Stimulated activated naive CD8-positive, alpha-beta T cell treated with anti-CD3 and anti-CD28 coated beads, Interleukin-15, Interleukin-2, amounts not matched to agents 100 ng/mL and 50 ng/mL, for 24 hours (primary cell): Measurements from ENCODE around the gene GGN.

Experiments
- H3K27ac Mint-ChIP-seq: one replicate; pipeline ENCODE4 v1.8.0; 2021; ENCODE audit warnings: mild to moderate bottlenecking, mixed read lengths
- H3K27me3 Mint-ChIP-seq: one replicate; pipeline ENCODE4 v1.8.0; 2021; ENCODE audit warnings: mixed read lengths
- H3K36me3 Mint-ChIP-seq: one replicate; pipeline ENCODE4 v1.8.0; 2021; ENCODE audit warnings: low read depth, mixed read lengths
- H3K4me1 Mint-ChIP-seq: one replicate; pipeline ENCODE4 v1.8.0; 2021; ENCODE audit warnings: low read depth, mixed read lengths
- H3K4me3 Mint-ChIP-seq: one replicate; pipeline ENCODE4 v1.8.0; 2021; ENCODE audit warnings: mild to moderate bottlenecking, mixed read lengths
- H3K9me3 Mint-ChIP-seq: one replicate; pipeline ENCODE4 v1.8.0; 2021; ENCODE audit warnings: mixed read lengths

Gene GGN

GRCh38 chr19:38400361-38400760 is 12.5 kb upstream of the GGN start:
- Mint-ChIP-seq H3K27ac (peak overlapping the region; percentile 60), H3K9me3 (no peaks in the 10 kb centered on the region), H3K36me3 (no peaks in the 10 kb centered on the region), H3K4me3 (no peak overlapping the region), H3K4me1 (peaks cover 24% of the 10 kb centered on the region), H3K27me3 (peaks cover 21% of the 10 kb centered on the region)

GRCh38 chr19:38399537-38399936 is 11.7 kb upstream of the GGN start:
- H3K9me3 Mint-ChIP-seq, result no peaks in the 10 kb centered on the region
- peaks cover 25% of the 10 kb centered on the region for H3K27me3 Mint-ChIP-seq
- H3K4me1 Mint-ChIP-seq, result peaks cover 31% of the 10 kb centered on the region
- no peaks in the 10 kb centered on the region for H3K36me3 Mint-ChIP-seq
- no peak overlapping the region for H3K4me3 Mint-ChIP-seq
- H3K27ac Mint-ChIP-seq, result no peak overlapping the region

GRCh38 chr19:38399081-38399480 is 11.2 kb upstream of the GGN start:
- Mint-ChIP-seq H3K27me3 (peaks cover 28% of the 10 kb centered on the region), H3K9me3 (no peaks in the 10 kb centered on the region), H3K4me3 (no peak overlapping the region), H3K27ac (no peak overlapping the region), H3K4me1 (peaks cover 32% of the 10 kb centered on the region), H3K36me3 (no peaks in the 10 kb centered on the region)

- Mint-ChIP-seq H3K9me3 (no peaks in the 10 kb centered on the region), H3K4me3 (peak overlapping the region; percentile 82), H3K4me1 (peaks cover 28% of the 10 kb centered on the region), H3K27ac (no peak overlapping the region), H3K36me3 (no peaks in the 10 kb centered on the region), H3K27me3 (peaks cover 51% of the 10 kb centered on the region)
These were observed 7.7 kb upstream of the GGN start for GRCh38 chr19:38395381-38396114.

GRCh38 chr19:38394488-38394887 is 6.7 kb upstream of the GGN start:
- Mint-ChIP-seq H3K27ac (peak overlapping the region; percentile 52), H3K9me3 (no peaks in the 10 kb centered on the region), H3K27me3 (peaks cover 51% of the 10 kb centered on the region), H3K4me1 (peaks cover 33% of the 10 kb centered on the region), H3K4me3 (peak overlapping the region; percentile 82), H3K36me3 (no peaks in the 10 kb centered on the region)

- Mint-ChIP-seq H3K4me3 (no peak overlapping the region), H3K27me3 (peaks cover 54% of the 10 kb centered on the region), H3K9me3 (no peaks in the 10 kb centered on the region), H3K27ac (peak overlapping the region; percentile 1), H3K4me1 (peaks cover 41% of the 10 kb centered on the region), H3K36me3 (no peaks in the 10 kb centered on the region)
These were observed 5.0 kb upstream of the GGN start for GRCh38 chr19:38392707-38393308.

GRCh38 chr19:38391911-38392464 is 4.2 kb upstream of the GGN start:
- H3K27ac Mint-ChIP-seq, result no peak overlapping the region
- peaks cover 5% of the 10 kb centered on the region for H3K36me3 Mint-ChIP-seq
- H3K27me3 Mint-ChIP-seq, result peaks cover 53% of the 10 kb centered on the region
- no peaks in the 10 kb centered on the region for H3K9me3 Mint-ChIP-seq
- H3K4me3 Mint-ChIP-seq, result no peak overlapping the region
- peaks cover 47% of the 10 kb centered on the region for H3K4me1 Mint-ChIP-seq

GRCh38 chr19:38389957-38390924 is 2.4 kb upstream of the GGN start:
- H3K36me3 Mint-ChIP-seq, result peaks cover 5% of the 10 kb centered on the region
- H3K27me3 Mint-ChIP-seq, result peaks cover 48% of the 10 kb centered on the region
- peak overlapping the region; percentile 9 for H3K4me3 Mint-ChIP-seq
- no peaks in the 10 kb centered on the region for H3K9me3 Mint-ChIP-seq
- H3K27ac Mint-ChIP-seq, result peak overlapping the region; percentile 12
- H3K4me1 Mint-ChIP-seq, result peaks cover 39% of the 10 kb centered on the region

- no peaks in the 10 kb centered on the region for H3K9me3 Mint-ChIP-seq
- peaks cover 43% of the 10 kb centered on the region for H3K27me3 Mint-ChIP-seq
- peaks cover 34% of the 10 kb centered on the region for H3K4me1 Mint-ChIP-seq
- H3K27ac Mint-ChIP-seq, result no peak overlapping the region
- H3K36me3 Mint-ChIP-seq, result peaks cover 10% of the 10 kb centered on the region
- H3K4me3 Mint-ChIP-seq, result peak overlapping the region; percentile 66
These were observed 1.5 kb upstream of the GGN start for GRCh38 chr19:38389101-38389925.

- Mint-ChIP-seq H3K9me3 (no peaks in the 10 kb centered on the region), H3K4me1 (peaks cover 29% of the 10 kb centered on the region), H3K4me3 (peak within 1 kb of the TSS; percentile 79), H3K36me3 (peaks cover 16% of the 10 kb centered on the region), H3K27me3 (peaks cover 35% of the 10 kb centered on the region), H3K27ac (peak within 1 kb of the TSS; percentile 68)
These were observed 691 bp upstream of the GGN start, which contains the start of gene SPRED3 for GRCh38 chr19:38388349-38389100. SPRED3 (plus strand) TSS chr19:38388697; CDS start chr19:38390303, 1,606 bp downstream.

GRCh38 chr19:38386971-38387549 is 774 bp downstream of the GGN start:
- Mint-ChIP-seq H3K9me3 (no peaks in the 10 kb centered on the region), H3K27me3 (peaks cover 29% of the 10 kb centered on the region), H3K4me3 (peak overlapping the region; percentile 79), H3K27ac (peak overlapping the region; percentile 68), H3K36me3 (peaks cover 31% of the 10 kb centered on the region), H3K4me1 (peaks cover 23% of the 10 kb centered on the region)

GRCh38 chr19:38386300-38386970 is 1.4 kb downstream of the GGN start:
- Mint-ChIP-seq H3K4me3 (no peak overlapping the region), H3K4me1 (peaks cover 23% of the 10 kb centered on the region), H3K27ac (no peak overlapping the region), H3K9me3 (no peaks in the 10 kb centered on the region), H3K27me3 (peaks cover 27% of the 10 kb centered on the region), H3K36me3 (peaks cover 37% of the 10 kb centered on the region)

GRCh38 chr19:38385804-38386257 is 2.0 kb downstream of the GGN start:
- peaks cover 43% of the 10 kb centered on the region for H3K36me3 Mint-ChIP-seq
- no peaks in the 10 kb centered on the region for H3K9me3 Mint-ChIP-seq
- H3K4me3 Mint-ChIP-seq, result no peak overlapping the region
- no peak overlapping the region for H3K27ac Mint-ChIP-seq
- peaks cover 21% of the 10 kb centered on the region for H3K27me3 Mint-ChIP-seq
- peaks cover 23% of the 10 kb centered on the region for H3K4me1 Mint-ChIP-seq
